MCF 10A (cell line): ENCODE measurements around the gene GPR68. TPM values are rescaled to one million over a fixed set of nuclear protein-coding genes. Genes with fewer than 3 reads are reported as not detected.

Experiments used
- BruUV-seq: library from RNA; stranded (reverse); fragments of 400-500 nt; replicated peaks from 2 replicates; lab custom pipeline; 2021; lab: Mats Ljungman, UMichigan
- CTCF ChIA-PET: fragments of 300-600 bp; sonication (Branson Sonifier 250); formaldehyde crosslinking; extraction: SDS; loops from one replicate; lab custom pipeline; 2021; ENCODE audit warnings: antibody characterized with exemption, inconsistent platforms; lab: Yijun Ruan, JAX
- POLR2A ChIA-PET: fragments of 300-600, 350-650 bp; sonication (Branson Sonifier 250); formaldehyde crosslinking; extraction: SDS; loops from one replicate; lab custom pipeline; 2020; ENCODE audit warnings: antibody characterized with exemption, inconsistent platforms; lab: Yijun Ruan, JAX
- DNase-seq: peaks from one replicate; pipeline ENCODE4 v3.0.0-alpha.2; 2018; ENCODE audit not compliant: unreplicated experiment
- H3K27ac Mint-ChIP-seq: one replicate; pipeline ENCODE4 v1.8.0; 2022; ENCODE audit warnings: mild to moderate bottlenecking, low read depth, mixed read lengths; ENCODE audit not compliant: unreplicated experiment
- H3K27me3 Mint-ChIP-seq: one replicate; pipeline ENCODE4 v1.8.0; 2022; ENCODE audit warnings: mixed read lengths; ENCODE audit not compliant: insufficient read depth, unreplicated experiment
- H3K36me3 Mint-ChIP-seq: one replicate; pipeline ENCODE4 v1.8.0; 2022; ENCODE audit warnings: mild to moderate bottlenecking, moderate library complexity, mixed read lengths; ENCODE audit not compliant: insufficient read depth, unreplicated experiment
- H3K4me1 Mint-ChIP-seq: one replicate; pipeline ENCODE4 v1.8.0; 2022; ENCODE audit warnings: mixed read lengths; ENCODE audit not compliant: insufficient read depth, unreplicated experiment
- H3K4me3 Mint-ChIP-seq: one replicate; pipeline ENCODE4 v1.8.0; 2022; ENCODE audit warnings: mild to moderate bottlenecking, moderate library complexity, mixed read lengths; ENCODE audit not compliant: unreplicated experiment
- H3K9me3 Mint-ChIP-seq: one replicate; pipeline ENCODE4 v1.8.0; 2022; ENCODE audit warnings: mixed read lengths; ENCODE audit not compliant: unreplicated experiment
- intact Hi-C: fragments of 100-400 bp; cut with micrococcal nuclease; formaldehyde crosslinking; loops from 2 replicates; pipeline ENCODE4 v1.14.1; 2022
- total RNA-seq: library from RNA; stranded (reverse); gene quantifications from 2 replicates; pipeline ENCODE4 v1.2.3, GENCODE V29; 2022
- TF ChIP-seq, protein P1 (sequence below): fragments of 200-600 bp; IDR thresholded peaks from one replicate; pipeline ENCODE4 v1.8.0; 2022; ENCODE audit warnings: antibody characterized with exemption, mild to moderate bottlenecking; ENCODE audit not compliant: unreplicated experiment

The GPR68 gene
- total RNA-seq, 1 experiment from 2014 or later = 0.14 TPM

DNA sequence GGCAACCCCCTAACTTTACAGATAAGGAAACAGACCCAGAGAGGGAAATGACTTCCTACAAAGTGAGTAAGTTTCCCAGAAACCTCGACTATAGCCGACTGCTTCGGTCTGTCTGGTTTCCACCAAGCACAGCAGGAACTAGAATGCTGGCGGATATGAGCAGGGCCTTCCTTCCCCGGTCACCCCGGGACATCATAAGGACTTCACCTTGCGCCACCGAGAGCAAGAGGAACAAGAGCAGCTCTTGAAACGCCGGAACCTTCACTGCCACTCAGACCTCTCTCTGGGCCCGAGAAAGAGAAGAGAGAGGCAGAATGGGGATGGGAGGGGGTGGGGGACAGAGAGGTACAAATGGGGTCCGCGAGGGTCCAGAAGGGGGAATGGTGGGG is 29.4 kb upstream of the GPR68 start:
- H3K36me3 Mint-ChIP-seq = peaks cover 22% of the 10 kb centered on the region
- H3K27ac Mint-ChIP-seq = no peak overlapping the region
- H3K4me1 Mint-ChIP-seq = no peaks in the 10 kb centered on the region
- CTCF ChIA-PET = interaction anchor here (1.0 to 4.3 kb wide), 3 partner anchors 9 to 101 kb away, joined by 3 to 33 read pairs (median 4); no protein-coding TSS in a partner anchor
- no peaks in the 10 kb centered on the region for H3K9me3 Mint-ChIP-seq
- no TSS peak for BruUV-seq
- POLR2A ChIA-PET = no interaction called here
- intact Hi-C loops = no loop called here
- no peak for DNase-seq
- H3K27me3 Mint-ChIP-seq = no peaks in the 10 kb centered on the region
- no peak overlapping the region for H3K4me3 Mint-ChIP-seq
- TF ChIP-seq, protein P1, sequence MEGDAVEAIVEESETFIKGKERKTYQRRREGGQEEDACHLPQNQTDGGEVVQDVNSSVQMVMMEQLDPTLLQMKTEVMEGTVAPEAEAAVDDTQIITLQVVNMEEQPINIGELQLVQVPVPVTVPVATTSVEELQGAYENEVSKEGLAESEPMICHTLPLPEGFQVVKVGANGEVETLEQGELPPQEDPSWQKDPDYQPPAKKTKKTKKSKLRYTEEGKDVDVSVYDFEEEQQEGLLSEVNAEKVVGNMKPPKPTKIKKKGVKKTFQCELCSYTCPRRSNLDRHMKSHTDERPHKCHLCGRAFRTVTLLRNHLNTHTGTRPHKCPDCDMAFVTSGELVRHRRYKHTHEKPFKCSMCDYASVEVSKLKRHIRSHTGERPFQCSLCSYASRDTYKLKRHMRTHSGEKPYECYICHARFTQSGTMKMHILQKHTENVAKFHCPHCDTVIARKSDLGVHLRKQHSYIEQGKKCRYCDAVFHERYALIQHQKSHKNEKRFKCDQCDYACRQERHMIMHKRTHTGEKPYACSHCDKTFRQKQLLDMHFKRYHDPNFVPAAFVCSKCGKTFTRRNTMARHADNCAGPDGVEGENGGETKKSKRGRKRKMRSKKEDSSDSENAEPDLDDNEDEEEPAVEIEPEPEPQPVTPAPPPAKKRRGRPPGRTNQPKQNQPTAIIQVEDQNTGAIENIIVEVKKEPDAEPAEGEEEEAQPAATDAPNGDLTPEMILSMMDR = no peak

DNA sequence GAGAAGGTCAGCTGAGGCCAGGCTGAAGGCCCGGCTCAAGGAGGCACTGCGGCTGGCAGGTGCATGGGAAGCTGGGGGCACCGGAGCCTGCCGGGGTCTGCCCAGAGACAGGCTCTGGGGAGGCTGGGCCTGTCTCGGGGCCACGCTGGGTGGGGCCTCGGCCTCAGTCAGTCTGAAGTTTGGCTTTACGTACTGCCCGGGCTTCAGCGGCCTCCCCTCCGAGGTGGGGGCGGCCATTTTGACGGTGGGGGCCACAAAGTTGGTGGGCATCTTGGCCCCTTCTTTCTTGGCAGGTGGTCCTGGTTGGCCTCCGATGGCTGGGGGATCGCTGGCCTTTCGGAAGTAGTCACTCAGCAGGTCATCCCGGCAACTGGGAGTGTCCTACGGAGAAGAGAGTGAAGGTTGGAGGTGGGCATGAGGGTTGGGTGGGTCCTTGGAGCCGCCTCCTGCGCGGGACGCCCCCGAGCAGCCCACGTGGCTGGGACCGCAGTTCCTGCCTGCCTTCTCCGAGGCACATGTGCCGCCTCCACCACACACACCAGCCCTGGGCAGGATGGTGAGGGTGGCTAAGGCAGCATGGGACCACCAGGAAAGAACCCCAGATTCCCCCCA is 28.9 kb upstream of the GPR68 start:
- ChIA-PET POLR2A (no interaction called here), CTCF (interaction anchor here (0.6 to 1.3 kb wide), 3 partner anchors 12 to 311 kb away, joined by 3 to 4 read pairs (median 4); no protein-coding TSS in a partner anchor)
- no peak for DNase-seq
- Mint-ChIP-seq H3K9me3 (no peaks in the 10 kb centered on the region), H3K27ac (no peak overlapping the region), H3K4me3 (no peak overlapping the region), H3K36me3 (peaks cover 21% of the 10 kb centered on the region), H3K27me3 (no peaks in the 10 kb centered on the region), H3K4me1 (no peaks in the 10 kb centered on the region)
- intact Hi-C loops = no loop called here
- BruUV-seq = no TSS peak
- TF ChIP-seq, protein P1 = no peak

DNA sequence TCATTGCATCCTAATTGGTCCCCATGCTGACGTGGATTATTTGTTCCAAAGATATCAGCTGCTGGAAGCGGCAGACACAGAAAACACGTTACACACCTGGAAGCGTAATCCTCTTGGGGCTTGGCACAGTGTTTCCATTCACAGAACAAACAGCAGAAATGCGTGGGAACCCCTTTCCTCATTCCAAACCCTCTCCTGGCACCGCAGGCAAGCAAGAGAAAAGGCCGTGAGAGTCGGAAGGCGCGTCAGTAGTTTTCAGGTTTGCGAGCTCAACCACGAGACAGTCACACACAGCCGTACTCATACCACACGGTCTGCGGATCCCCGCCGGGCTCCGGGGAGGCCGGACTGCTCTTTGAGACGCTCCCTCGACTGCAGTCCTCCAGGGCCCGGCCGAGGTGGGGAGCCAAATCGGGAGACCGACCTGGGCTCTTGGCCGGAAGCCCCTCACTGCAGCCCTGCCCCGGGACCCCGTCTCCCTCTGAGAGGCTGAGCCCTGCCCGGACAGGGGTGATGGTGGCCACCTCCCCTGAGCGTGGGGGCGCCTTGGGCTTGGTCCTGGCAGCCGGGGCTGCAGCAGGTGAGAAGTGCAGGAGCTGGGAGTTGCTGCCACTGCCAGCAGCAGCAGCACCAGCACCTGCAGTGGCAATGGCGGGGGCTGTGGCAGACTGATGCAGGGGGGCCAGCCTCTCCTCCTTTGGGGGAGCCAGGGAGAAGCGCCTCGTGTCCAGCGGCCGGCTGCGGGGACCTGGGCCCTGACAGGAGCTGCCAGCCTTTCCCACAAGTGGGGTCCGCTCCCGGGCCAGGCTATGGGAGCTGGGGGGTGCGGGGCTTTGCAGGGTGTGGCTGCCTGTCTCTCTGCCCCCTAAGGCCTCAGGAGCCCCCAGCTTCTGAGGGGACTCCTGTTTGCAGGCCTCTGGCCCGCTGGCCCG is 28.1 kb upstream of the GPR68 start:
- TF ChIP-seq, protein P1 = no peak
- CTCF ChIA-PET = interaction anchor here (0.6 to 1.3 kb wide), 3 partner anchors 13 to 310 kb away, joined by 3 to 4 read pairs (median 4); no protein-coding TSS in a partner anchor
- Mint-ChIP-seq H3K27me3 (no peaks in the 10 kb centered on the region), H3K9me3 (no peaks in the 10 kb centered on the region), H3K27ac (no peak overlapping the region), H3K4me3 (no peak overlapping the region), H3K4me1 (no peaks in the 10 kb centered on the region), H3K36me3 (peaks cover 20% of the 10 kb centered on the region)
- DNase-seq = no peak
- intact Hi-C loops = no loop called here
- POLR2A ChIA-PET = interaction anchor here (0.7 kb wide), 1 partner anchor 83 kb away, joined by 3 read pairs; no protein-coding TSS in a partner anchor
- BruUV-seq = no TSS peak

DNA sequence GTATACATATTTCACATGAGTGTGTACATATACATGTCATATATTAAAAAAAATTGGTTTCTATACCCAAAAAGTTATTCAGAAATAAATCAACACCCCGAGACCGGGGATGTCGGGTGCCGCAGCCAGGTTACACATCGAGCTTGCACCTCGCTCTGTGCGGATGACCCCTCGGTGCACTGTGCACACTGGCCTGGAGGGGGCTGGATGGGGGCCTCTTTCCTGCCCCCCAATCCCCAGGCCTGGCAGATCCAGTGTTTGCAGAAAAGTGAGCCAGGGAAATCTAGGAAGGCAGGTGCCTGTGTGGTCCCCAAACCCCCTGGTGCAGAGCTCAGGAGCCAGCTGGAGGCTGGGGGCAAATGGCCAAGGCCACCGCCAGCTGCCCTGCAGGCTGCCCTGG is 27.1 kb upstream of the GPR68 start:
- no peak overlapping the region for H3K27ac Mint-ChIP-seq
- intact Hi-C loops = no loop called here
- ChIA-PET CTCF (no interaction called here), POLR2A (no interaction called here)
- no peaks in the 10 kb centered on the region for H3K27me3 Mint-ChIP-seq
- H3K4me1 Mint-ChIP-seq = no peaks in the 10 kb centered on the region
- BruUV-seq = no TSS peak
- TF ChIP-seq, protein P1 = no peak
- peaks cover 10% of the 10 kb centered on the region for H3K36me3 Mint-ChIP-seq
- no peak overlapping the region for H3K4me3 Mint-ChIP-seq
- H3K9me3 Mint-ChIP-seq = no peaks in the 10 kb centered on the region
- DNase-seq = no peak
